CD4-positive, alpha-beta T cell (primary cell): ENCODE data around the gene AFDN. TPM values are rescaled to one million over a fixed set of nuclear protein-coding genes. Genes with fewer than 3 reads are reported as not detected.

ENCODE experiments used
- ATAC-seq: fragments of 200-7000 bp; cut with Tn5 transposase; one replicate; pipeline ENCODE4 v1.10.0; 2022; ENCODE audit warnings: mild to moderate bottlenecking; ENCODE audit not compliant: poor library complexity
- CTCF ChIA-PET: fragments of 350-600 bp; sonication (Branson Sonifier 250); formaldehyde crosslinking; loops from one replicate; lab custom pipeline; 2021; ENCODE audit warnings: antibody characterized with exemption, inconsistent platforms; lab: Charles Lee
- POLR2A ChIA-PET: fragments of 350-600 bp; sonication (Branson Sonifier 250); formaldehyde crosslinking; loops from one replicate; lab custom pipeline; 2021; ENCODE audit warnings: antibody characterized with exemption, inconsistent platforms; lab: Charles Lee
- DNase-seq, 14 experiments: peaks; one replicate each; pipeline ENCODE4 v3.0.0-alpha.2; 2013 to 2020; ENCODE audit warnings: mixed read lengths in 2 of 14
- H3K27ac ChIP-seq, 2 donors: one replicate each; pipeline versions ENCODE4 v1.5.1 to v1.7.0; 2013; ENCODE audit warnings: low read length in 2 of 2, low read depth in 1 of 2, mild to moderate bottlenecking in 1 of 2
- H3K27me3 ChIP-seq, 2 experiments: 1 replicate in 1 of 2; 2 replicates in 1 of 2; pipeline versions ENCODE4 v1.6.1 to v1.7.0; 2013; ENCODE audit warnings: low read length in 2 of 2, control low read depth in 1 of 2, mild to moderate bottlenecking in 1 of 2, moderate library complexity in 1 of 2; ENCODE audit not compliant: insufficient read depth in 2 of 2, control insufficient read depth in 1 of 2
- H3K36me3 ChIP-seq: one replicate; pipeline ENCODE4 v1.6.1; 2013; ENCODE audit warnings: low read length, control low read depth; ENCODE audit not compliant: insufficient read depth
- H3K4me1 ChIP-seq: one replicate; pipeline ENCODE4 v1.6.1; 2013; ENCODE audit warnings: low read length, control low read depth; ENCODE audit not compliant: insufficient read depth
- H3K4me3 ChIP-seq: one replicate; pipeline ENCODE4 v1.5.1; 2013; ENCODE audit warnings: mild to moderate bottlenecking, low read length, moderate library complexity
- H3K9me3 ChIP-seq, 2 experiments: 1 replicate in 1 of 2; 2 replicates in 1 of 2; pipeline versions ENCODE4 v1.6.1 to v1.7.0; 2013; ENCODE audit warnings: low read length in 2 of 2, mild to moderate bottlenecking in 2 of 2, control low read depth in 1 of 2, moderate library complexity in 1 of 2; ENCODE audit not compliant: control insufficient read depth in 1 of 2, insufficient read depth in 1 of 2
- H3K27ac Mint-ChIP-seq: one replicate; pipeline ENCODE4 v1.8.0; 2020; ENCODE audit warnings: mixed read lengths
- H3K27me3 Mint-ChIP-seq: one replicate; pipeline ENCODE4 v1.8.0; 2021; ENCODE audit warnings: mixed read lengths
- H3K36me3 Mint-ChIP-seq: one replicate; pipeline ENCODE4 v1.8.0; 2021; ENCODE audit warnings: low read depth, mixed read lengths
- H3K4me1 Mint-ChIP-seq: one replicate; pipeline ENCODE4 v1.8.0; 2021; ENCODE audit warnings: low read depth, mixed read lengths
- H3K4me3 Mint-ChIP-seq: one replicate; pipeline ENCODE4 v1.8.0; 2020; ENCODE audit warnings: mild to moderate bottlenecking, mixed read lengths
- H3K9me3 Mint-ChIP-seq: one replicate; pipeline ENCODE4 v1.8.0; 2020; ENCODE audit warnings: mixed read lengths
- intact Hi-C, 2 experiments: fragments of 100-400 bp; cut with DNase I in 1 of 2; cut with micrococcal nuclease in 1 of 2; formaldehyde crosslinking; loops; one replicate each; pipeline versions ENCODE4 v1.15.1 to v1.9.0; 2023 to 2025; cut with DNase I, micrococcal nuclease
- total RNA-seq, 174 experiments: library from RNA in 2 of 174; stranded (reverse) in 2 of 174; gene quantifications; one replicate each; pipeline ENCODE4 v1.2.3 and lab custom pipeline; 2021 to 2026
- TF ChIP-seq, protein P1 (sequence below): fragments of 200-600 bp; IDR thresholded peaks from one replicate; pipeline ENCODE4 v1.8.0; 2022; ENCODE audit warnings: antibody characterized with exemption, mild to moderate bottlenecking

The AFDN gene
- total RNA-seq, 2 experiments from 2014 or later: 9.1 to 10.2 TPM

DNA sequence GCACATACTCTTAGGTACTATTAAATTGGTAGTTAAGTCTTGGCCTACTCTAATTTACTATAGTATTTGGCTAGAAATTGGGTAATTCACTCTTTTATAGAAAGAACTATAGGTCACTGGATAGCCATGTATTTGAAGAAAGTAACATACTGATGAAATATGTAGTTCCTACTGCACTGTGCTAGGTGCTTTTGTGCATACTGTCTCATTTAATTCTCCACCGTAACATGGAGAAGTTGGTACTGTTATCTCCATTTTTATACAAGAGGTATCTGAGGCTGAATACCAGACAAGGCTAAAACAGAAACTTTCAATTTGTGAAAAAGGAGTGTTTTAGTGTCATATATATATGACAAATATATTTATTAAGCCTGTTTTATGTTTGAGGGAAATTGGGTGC is 29.8 kb downstream of the AFDN start:
- POLR2A ChIA-PET: no interaction called here
- no peaks in the 10 kb centered on the region for H3K9me3 ChIP-seq
- no peaks in the 10 kb centered on the region for H3K4me1 Mint-ChIP-seq

DNA sequence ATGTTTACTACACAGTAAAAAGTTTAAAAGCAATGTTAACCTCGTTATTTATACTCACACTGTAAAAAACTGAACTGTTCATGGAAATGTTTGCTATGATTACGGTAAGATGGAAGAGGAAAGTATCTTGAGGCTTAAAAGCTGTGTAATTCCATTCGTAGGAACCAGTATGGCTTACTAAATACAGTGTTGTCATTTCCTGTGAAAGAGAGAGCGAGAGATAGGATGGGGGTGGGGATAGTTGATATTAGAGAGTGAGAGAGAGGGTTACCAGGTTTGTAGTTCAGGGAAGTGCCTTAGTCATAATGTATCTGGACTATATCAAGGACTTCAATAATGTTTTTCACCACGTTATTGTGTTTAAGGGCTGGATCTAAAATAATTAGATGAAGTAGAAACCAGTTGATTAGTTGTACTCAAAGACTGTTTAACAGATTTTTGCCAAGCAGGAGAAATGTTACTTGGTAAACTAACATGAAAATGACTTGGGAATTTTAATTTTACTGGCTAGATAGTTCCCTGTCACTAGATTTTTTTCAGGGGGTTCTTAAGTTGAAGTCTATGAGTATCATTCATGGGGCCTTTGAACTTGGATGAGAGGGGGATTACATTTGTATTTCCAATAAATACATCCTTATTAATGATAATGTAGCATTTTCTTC is 30.4 kb downstream of the AFDN start:
- Mint-ChIP-seq H3K27ac (no peak overlapping the region), H3K9me3 (peaks cover 3% of the 10 kb centered on the region), H3K4me1 (no peaks in the 10 kb centered on the region), H3K27me3 (peaks cover 22% of the 10 kb centered on the region), H3K36me3 (no peaks in the 10 kb centered on the region), H3K4me3 (no peak overlapping the region)
- Histone ChIP-seq H3K27me3 (no peaks in the 10 kb centered on the region), H3K27ac (no peak overlapping the region), H3K9me3 (no peaks in the 10 kb centered on the region), H3K36me3 (no peaks in the 10 kb centered on the region), H3K4me1 (no peaks in the 10 kb centered on the region), H3K4me3 (no peak overlapping the region)
- intact Hi-C loops: no loop called here
- POLR2A ChIA-PET: no interaction called here
- TF ChIP-seq, protein P1, sequence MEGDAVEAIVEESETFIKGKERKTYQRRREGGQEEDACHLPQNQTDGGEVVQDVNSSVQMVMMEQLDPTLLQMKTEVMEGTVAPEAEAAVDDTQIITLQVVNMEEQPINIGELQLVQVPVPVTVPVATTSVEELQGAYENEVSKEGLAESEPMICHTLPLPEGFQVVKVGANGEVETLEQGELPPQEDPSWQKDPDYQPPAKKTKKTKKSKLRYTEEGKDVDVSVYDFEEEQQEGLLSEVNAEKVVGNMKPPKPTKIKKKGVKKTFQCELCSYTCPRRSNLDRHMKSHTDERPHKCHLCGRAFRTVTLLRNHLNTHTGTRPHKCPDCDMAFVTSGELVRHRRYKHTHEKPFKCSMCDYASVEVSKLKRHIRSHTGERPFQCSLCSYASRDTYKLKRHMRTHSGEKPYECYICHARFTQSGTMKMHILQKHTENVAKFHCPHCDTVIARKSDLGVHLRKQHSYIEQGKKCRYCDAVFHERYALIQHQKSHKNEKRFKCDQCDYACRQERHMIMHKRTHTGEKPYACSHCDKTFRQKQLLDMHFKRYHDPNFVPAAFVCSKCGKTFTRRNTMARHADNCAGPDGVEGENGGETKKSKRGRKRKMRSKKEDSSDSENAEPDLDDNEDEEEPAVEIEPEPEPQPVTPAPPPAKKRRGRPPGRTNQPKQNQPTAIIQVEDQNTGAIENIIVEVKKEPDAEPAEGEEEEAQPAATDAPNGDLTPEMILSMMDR: no peak
- ATAC-seq: no peak
- peak in 1 of 14 experiments; percentile 20 for DNase-seq
- CTCF ChIA-PET: no interaction called here

More for the DNA sequence above, 29.8 kb downstream of the AFDN start:
- H3K27me3 ChIP-seq: no peaks in the 10 kb centered on the region
- Mint-ChIP-seq H3K27ac (no peak overlapping the region), H3K27me3 (peaks cover 19% of the 10 kb centered on the region), H3K4me3 (no peak overlapping the region), H3K36me3 (no peaks in the 10 kb centered on the region), H3K9me3 (peaks cover 3% of the 10 kb centered on the region)
- H3K4me3 ChIP-seq: no peak overlapping the region
- H3K27ac ChIP-seq: no peak overlapping the region
- DNase-seq: no peak
- TF ChIP-seq, protein P1: no peak
- intact Hi-C loops: no loop called here
- no peaks in the 10 kb centered on the region for H3K4me1 ChIP-seq
- H3K36me3 ChIP-seq: no peaks in the 10 kb centered on the region
- ATAC-seq: no peak
- CTCF ChIA-PET: no interaction called here

DNA sequence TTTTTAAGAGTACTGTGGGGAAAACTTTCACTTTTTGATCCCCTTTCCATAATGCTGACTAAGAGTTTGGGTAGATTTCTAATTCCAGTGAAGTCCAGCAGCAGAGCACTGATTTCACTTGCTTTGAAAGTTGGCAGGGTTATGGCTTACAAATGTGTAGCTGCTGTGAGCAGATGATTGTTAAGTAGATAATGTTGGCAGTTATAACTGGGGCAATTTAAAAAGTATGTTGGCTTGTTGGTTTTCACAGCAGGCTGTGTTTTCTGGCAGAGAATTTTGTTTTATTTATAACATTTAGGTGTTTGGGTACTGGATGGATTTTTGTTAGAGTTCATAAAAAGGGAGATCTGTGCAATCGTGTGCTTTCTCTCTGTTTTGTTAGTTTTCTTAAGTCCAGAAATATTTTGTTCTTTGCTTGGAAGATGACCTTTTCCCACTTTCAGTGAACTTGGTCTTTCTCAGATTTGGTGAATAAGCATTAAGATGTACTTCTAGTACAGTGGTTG is 31.4 kb downstream of the AFDN start:
- ChIA-PET POLR2A (no interaction called here), CTCF (no interaction called here)
- Histone ChIP-seq H3K27ac (no peak overlapping the region), H3K36me3 (no peaks in the 10 kb centered on the region), H3K27me3 (no peaks in the 10 kb centered on the region), H3K4me1 (no peaks in the 10 kb centered on the region), H3K9me3 (no peaks in the 10 kb centered on the region), H3K4me3 (no peak overlapping the region)
- Mint-ChIP-seq H3K9me3 (peaks cover 3% of the 10 kb centered on the region), H3K4me1 (no peaks in the 10 kb centered on the region), H3K27me3 (peaks cover 14% of the 10 kb centered on the region), H3K36me3 (no peaks in the 10 kb centered on the region), H3K27ac (no peak overlapping the region), H3K4me3 (no peak overlapping the region)
- ATAC-seq (no peak), DNase-seq (no peak)
- intact Hi-C loops: no loop called here
- TF ChIP-seq, protein P1: no peak
